Subcutaneous adipose tissue (tissue), 4 donors: ENCODE data around the gene CDCA8. TPM values are rescaled to one million over a fixed set of nuclear protein-coding genes. Genes with fewer than 3 reads are reported as not detected.

Experiments used
- total RNA-seq, 4 donors: library from RNA; depleted of rRNA; stranded (reverse); fragments of >200 nt; gene quantifications; one replicate each; pipeline ENCODE4 v1.1.0, GENCODE V29; 2016
- TF ChIP-seq, protein P1 (sequence below): fragments of 450-650 bp; IDR thresholded peaks from one replicate; pipeline ENCODE4 v1.5.1; 2016; ENCODE audit warnings: low read depth, mild to moderate bottlenecking, control low read depth, antibody characterized with exemption, moderate library complexity

The CDCA8 gene
- total RNA-seq, 4 donors from 2014 or later, result 0.57 to 1.3 (median 0.89) TPM

DNA sequence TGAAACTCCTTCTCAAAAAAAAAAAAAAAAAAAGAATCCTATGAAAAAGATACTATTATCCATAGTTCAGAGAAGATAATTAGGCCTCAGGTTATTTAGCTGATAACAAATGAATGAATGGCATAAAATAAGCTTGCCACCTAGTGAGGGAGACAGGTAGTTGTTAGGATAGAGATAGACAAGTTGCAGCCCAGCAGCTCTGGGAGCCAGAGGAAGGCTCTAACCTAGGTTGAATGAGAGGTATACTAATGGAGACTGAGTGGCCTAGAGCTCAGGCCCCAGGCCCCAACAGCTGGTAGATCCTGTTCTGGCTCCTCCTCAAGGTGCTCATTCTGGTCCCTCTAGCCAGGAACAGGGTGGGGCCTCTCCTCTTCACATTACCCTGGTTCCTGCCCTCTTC lies 37.0 kb upstream of the CDCA8 start:
- TF ChIP-seq, protein P1, sequence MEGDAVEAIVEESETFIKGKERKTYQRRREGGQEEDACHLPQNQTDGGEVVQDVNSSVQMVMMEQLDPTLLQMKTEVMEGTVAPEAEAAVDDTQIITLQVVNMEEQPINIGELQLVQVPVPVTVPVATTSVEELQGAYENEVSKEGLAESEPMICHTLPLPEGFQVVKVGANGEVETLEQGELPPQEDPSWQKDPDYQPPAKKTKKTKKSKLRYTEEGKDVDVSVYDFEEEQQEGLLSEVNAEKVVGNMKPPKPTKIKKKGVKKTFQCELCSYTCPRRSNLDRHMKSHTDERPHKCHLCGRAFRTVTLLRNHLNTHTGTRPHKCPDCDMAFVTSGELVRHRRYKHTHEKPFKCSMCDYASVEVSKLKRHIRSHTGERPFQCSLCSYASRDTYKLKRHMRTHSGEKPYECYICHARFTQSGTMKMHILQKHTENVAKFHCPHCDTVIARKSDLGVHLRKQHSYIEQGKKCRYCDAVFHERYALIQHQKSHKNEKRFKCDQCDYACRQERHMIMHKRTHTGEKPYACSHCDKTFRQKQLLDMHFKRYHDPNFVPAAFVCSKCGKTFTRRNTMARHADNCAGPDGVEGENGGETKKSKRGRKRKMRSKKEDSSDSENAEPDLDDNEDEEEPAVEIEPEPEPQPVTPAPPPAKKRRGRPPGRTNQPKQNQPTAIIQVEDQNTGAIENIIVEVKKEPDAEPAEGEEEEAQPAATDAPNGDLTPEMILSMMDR, result no peak

DNA sequence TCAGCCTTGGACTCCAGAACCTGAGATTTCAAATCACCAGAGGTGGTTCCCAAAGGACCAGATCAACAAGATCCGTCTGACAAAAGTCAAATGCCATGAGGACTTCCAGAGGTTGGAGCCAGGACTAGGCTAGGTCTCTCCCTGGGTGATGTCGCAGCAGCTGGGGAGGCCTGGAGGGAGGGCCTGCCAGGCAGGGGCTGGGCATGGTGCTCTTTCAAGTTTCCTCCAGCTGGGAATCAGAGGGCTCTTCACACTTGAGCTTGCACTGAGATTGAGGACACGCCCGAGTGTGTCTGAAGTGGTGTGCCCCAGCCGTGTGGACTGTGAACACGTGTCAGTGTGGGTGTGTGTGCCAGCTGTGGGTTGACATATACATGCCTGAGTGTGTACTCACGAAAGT lies 36.3 kb upstream of the CDCA8 start:
- TF ChIP-seq, protein P1, result no peak

DNA sequence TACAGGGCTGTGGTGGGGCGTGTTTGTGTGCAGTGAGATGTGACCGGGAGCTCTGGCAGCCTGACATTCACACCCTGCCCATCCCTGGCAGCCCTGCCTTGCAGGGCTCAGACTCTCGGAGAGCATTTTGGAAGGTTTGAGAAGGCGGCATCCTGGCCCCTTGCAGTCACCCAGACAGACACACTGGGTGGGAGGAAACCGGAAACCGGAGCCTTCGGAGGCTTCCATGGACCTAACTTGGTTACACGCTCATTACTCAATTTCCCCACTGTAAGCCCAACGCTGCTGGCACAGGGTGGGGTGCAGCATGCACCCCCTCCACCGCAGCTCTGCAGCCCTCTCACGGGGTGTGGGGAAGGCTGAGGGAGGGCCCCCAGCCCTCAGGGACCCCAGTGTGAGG lies 35.4 kb upstream of the CDCA8 start:
- TF ChIP-seq, protein P1, result no peak

DNA sequence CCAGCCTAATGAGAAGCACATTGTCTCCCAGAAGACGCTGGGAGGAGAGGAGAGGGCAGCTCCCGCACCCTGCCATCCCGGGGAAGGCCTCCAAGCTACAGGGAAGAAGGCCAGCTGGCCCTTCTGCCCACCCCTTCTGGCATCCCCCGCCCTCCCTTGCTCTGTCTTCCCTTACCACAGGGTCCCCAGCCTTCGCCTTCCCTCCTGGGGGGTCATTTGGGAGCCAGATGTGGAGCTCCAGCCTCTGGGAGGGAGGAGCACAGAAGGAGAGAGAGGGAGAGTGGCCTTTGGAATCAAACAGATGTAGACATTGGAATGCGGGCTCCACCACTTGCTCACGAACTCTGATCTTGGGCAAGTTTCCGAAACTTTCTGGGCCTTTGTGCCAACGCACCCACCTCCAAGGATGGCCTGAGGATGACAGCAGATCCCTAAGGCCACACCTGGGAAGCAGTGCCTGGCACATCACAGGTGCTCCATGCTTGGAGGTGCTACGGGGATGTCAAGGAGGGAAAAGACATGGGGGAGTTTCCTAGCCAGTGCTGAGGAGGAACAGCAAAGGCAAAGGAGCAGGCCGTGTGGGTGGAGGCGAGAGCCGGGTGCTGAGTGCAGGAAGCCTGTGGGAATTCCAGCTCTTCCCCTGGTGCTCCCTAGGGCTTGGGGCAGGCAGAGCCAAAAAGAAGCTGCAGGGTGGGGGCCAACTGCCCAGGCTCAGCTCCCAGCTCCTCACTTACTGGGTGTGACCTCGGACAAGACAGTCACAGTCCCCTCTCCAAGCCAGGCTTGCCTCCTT lies 34.5 kb upstream of the CDCA8 start:
- TF ChIP-seq, protein P1, result no peak

DNA sequence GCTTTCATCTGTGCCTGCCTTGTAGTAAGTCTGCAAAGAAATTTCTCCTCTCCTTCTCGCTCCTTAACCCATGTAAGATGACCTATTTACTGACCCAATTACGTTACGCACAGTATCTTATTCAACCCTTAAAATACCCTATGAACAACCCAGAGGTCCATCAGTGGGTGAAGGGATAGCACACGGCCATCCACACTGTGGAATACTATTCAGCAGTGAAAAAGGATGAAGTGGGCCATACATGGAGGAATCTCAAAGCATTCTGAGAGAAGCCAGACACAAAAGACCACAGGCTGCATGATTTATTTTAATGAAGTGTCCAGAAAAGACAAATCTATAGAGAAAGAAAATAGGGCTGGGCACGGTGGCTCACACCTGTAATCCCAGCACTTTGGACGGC lies 33.8 kb upstream of the CDCA8 start:
- TF ChIP-seq, protein P1, result no peak

DNA sequence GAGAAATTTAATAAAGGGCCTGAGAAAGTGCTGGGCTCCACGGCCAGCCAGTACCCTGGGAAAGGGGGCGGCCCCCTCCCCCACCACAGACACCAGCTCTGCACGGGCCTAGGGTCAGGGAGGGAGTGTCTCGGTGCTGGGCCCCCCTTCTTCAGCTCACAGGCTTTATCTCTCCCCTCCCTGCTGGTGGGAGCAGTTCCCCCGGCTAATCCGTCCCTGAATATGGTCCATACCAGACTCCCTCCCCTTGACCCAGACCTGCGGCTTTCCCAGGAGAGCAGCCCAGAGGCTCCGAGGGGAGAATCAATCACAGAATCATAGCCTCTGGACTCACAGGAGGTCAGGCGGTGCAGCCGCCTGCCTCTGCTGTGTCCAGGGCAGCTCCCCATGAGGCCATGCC lies 31.7 kb upstream of the CDCA8 start:
- TF ChIP-seq, protein P1, result no peak

DNA sequence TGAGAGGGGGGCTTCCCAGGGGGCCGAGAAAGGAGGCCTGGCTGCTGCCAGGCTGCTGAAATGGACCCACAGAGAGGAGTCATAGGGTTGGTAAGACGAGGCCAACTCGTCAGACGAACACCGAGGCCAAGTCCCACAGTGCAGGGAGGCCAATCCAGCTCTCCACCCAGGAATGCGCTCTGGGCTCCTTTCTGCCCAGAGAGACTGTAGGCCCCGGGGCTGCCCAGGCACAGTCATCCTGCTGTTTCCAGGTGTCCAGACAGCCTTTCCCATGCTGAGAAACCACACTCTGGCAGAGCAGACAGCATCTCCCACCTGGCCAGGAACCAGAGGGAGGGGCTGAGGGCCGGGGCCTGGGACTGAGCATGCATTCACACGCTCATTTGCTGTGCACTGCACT lies 30.9 kb upstream of the CDCA8 start:
- TF ChIP-seq, protein P1, result no peak
